ENCODE data around the gene HSD17B2. TPM values are rescaled to one million over a fixed set of nuclear protein-coding genes. Genes with fewer than 3 reads are reported as not detected.

The HSD17B2 gene
- total and polyA plus RNA-seq, 2 donors from 2014 or later, result 0.79 to 1.8 TPM

DNA sequence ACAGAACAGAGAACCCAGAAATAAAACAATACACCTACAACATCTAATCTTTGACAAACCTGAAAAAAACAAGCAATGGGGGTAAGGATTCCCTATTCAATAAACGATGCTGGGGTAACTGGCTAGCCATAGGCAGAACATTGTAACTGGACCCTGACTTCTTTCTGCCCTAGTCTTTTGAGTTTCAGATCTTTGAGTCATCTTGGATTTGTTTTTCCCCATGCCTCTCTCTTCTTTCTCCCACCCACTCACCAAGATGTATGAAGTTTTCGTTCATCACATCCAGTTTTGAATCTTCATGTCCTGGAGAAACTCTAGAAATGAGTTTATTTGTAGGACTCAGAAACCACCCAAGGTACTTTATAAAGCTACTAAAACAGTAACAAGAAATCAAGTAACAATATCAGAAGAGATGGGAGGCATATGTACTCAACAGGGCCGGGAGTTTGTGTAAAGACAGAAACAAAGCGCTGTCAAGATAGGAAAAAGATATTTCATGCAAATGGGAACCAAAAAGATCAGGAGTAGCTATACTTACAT lies 39.0 kb downstream of the HSD17B2 start:
- Histone ChIP-seq H3K36me3 (ENCODE audit: control insufficient read depth in 2 of 3, insufficient read depth in 3 of 3, low read length in 3 of 3) (no peaks in the 10 kb centered on the region), H3K27me3 (ENCODE audit: control insufficient read depth, insufficient read depth, low read length) (no peaks in the 10 kb centered on the region), H3K9me3 (ENCODE audit: control insufficient read depth in 2 of 3, insufficient read depth in 1 of 3, low read length in 3 of 3) (peaks cover 0 to 4% (median 2%) of the 10 kb centered on the region in 3 donors), H3K4me1 (ENCODE audit: control insufficient read depth in 2 of 3, insufficient read depth in 2 of 3, low read depth in 1 of 3, low read length in 3 of 3) (no peaks in the 10 kb centered on the region), H3K27ac (ENCODE audit: low read depth in 2 of 2, low read length in 2 of 2) (no peak overlapping the region), H3K9ac (ENCODE audit: low read length in 3 of 3) (no peak overlapping the region), H3K4me3 (ENCODE audit: low read length in 3 of 3) (no peak overlapping the region)
- no peak for FAIRE-seq
- TF ChIP-seq, protein P1, sequence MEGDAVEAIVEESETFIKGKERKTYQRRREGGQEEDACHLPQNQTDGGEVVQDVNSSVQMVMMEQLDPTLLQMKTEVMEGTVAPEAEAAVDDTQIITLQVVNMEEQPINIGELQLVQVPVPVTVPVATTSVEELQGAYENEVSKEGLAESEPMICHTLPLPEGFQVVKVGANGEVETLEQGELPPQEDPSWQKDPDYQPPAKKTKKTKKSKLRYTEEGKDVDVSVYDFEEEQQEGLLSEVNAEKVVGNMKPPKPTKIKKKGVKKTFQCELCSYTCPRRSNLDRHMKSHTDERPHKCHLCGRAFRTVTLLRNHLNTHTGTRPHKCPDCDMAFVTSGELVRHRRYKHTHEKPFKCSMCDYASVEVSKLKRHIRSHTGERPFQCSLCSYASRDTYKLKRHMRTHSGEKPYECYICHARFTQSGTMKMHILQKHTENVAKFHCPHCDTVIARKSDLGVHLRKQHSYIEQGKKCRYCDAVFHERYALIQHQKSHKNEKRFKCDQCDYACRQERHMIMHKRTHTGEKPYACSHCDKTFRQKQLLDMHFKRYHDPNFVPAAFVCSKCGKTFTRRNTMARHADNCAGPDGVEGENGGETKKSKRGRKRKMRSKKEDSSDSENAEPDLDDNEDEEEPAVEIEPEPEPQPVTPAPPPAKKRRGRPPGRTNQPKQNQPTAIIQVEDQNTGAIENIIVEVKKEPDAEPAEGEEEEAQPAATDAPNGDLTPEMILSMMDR (IDR thresholded peaks at IDR 0.05; ENCODE audit: borderline replicate concordance, extremely low read depth, insufficient read depth), result no peak
- intact Hi-C loops (cut with DNase I), result no loop called here
- no peak for DNase-seq

DNA sequence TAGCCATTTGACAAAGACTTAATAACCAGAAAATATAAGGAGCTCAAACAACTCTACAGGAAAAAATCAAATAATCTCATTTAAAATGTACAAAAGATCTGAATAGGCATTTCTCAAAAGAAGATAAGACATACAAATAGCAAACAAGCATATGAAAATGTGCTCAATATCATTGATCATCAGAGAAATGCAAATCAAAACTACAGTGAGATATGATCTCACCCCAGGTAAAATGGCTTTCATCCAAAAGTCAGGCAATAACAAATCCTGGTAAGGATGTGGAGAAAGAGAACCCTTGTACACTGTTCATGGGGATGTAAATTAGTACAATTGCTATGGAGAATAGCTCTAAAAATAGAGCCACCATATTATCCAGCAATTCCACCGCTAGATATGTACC lies 43.1 kb downstream of the HSD17B2 start:
- Histone ChIP-seq H3K27ac (ENCODE audit: low read depth in 2 of 2, low read length in 2 of 2) (no peak overlapping the region), H3K9ac (ENCODE audit: low read length in 3 of 3) (no peak overlapping the region), H3K9me3 (ENCODE audit: control insufficient read depth in 2 of 3, insufficient read depth in 1 of 3, low read length in 3 of 3) (peaks cover 0 to 4% (median 2%) of the 10 kb centered on the region in 3 donors), H3K36me3 (ENCODE audit: control insufficient read depth in 2 of 3, insufficient read depth in 3 of 3, low read length in 3 of 3) (no peaks in the 10 kb centered on the region), H3K4me3 (ENCODE audit: low read length in 3 of 3) (no peak overlapping the region), H3K4me1 (ENCODE audit: control insufficient read depth in 2 of 3, insufficient read depth in 2 of 3, low read depth in 1 of 3, low read length in 3 of 3) (no peaks in the 10 kb centered on the region), H3K27me3 (ENCODE audit: control insufficient read depth, insufficient read depth, low read length) (no peaks in the 10 kb centered on the region)
- intact Hi-C loops (cut with DNase I), result no loop called here
- FAIRE-seq (no peak), DNase-seq (no peak)
- TF ChIP-seq, protein P1 (IDR thresholded peaks at IDR 0.05; ENCODE audit: borderline replicate concordance, extremely low read depth, insufficient read depth), result no peak

DNA sequence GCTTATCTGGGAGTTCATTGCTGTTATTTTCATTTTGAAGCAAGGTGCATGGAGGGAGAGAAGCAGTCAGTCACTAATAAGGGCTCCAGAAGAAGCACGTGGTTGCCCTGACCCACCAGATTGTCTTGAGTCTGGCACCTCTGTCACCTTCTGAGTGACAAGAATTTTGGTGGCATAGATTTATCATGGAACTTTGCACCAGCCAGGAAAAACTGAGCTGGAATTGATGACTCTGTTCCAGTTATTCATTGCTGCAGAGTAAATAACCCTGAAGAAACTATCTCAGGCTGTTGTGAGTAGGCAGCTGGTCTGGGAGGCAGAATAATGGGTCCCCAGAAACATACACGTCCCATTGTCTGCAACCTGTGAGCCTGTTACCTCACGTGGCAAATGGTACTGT lies 44.8 kb downstream of the HSD17B2 start:
- DNase-seq (no peak), FAIRE-seq (no peak)
- Histone ChIP-seq H3K27me3 (ENCODE audit: control insufficient read depth, insufficient read depth, low read length) (no peaks in the 10 kb centered on the region), H3K9ac (ENCODE audit: low read length in 3 of 3) (no peak overlapping the region), H3K27ac (ENCODE audit: low read depth in 2 of 2, low read length in 2 of 2) (no peak overlapping the region), H3K36me3 (ENCODE audit: control insufficient read depth in 2 of 3, insufficient read depth in 3 of 3, low read length in 3 of 3) (no peaks in the 10 kb centered on the region), H3K9me3 (ENCODE audit: control insufficient read depth in 2 of 3, insufficient read depth in 1 of 3, low read length in 3 of 3) (peaks cover 0 to 4% (median 2%) of the 10 kb centered on the region in 3 donors), H3K4me3 (ENCODE audit: low read length in 3 of 3) (no peak overlapping the region), H3K4me1 (ENCODE audit: control insufficient read depth in 2 of 3, insufficient read depth in 2 of 3, low read depth in 1 of 3, low read length in 3 of 3) (peaks cover 0 to 6% (median 2%) of the 10 kb centered on the region in 3 donors)
- TF ChIP-seq, protein P1 (IDR thresholded peaks at IDR 0.05; ENCODE audit: borderline replicate concordance, extremely low read depth, insufficient read depth), result no peak
- intact Hi-C loops (cut with DNase I), result no loop called here

DNA sequence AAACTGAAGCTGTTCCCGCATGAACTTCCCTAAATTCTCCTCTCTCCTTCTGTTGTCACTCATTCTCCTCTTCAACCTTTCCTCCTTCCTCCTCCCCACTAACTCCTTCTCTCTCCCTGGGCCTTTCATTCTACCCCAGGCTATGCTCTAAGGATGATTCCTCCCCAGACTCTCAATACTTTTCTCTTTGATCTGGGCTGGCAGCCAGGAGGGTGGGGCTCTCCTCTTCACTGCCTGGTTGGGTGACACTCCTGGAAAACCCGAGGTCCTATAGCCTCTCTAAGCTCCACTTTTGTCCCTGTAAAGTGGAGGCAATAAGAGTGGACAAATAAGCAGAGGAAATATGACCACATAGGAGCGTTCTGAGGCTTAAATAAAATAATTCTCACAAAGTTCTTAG lies 46.2 kb downstream of the HSD17B2 start:
- intact Hi-C loops (cut with DNase I), result no loop called here
- Histone ChIP-seq H3K36me3 (ENCODE audit: control insufficient read depth in 2 of 3, insufficient read depth in 3 of 3, low read length in 3 of 3) (no peaks in the 10 kb centered on the region), H3K9me3 (ENCODE audit: control insufficient read depth in 2 of 3, insufficient read depth in 1 of 3, low read length in 3 of 3) (peaks cover 0 to 4% (median 2%) of the 10 kb centered on the region in 3 donors), H3K4me3 (ENCODE audit: low read length in 3 of 3) (no peak overlapping the region), H3K4me1 (ENCODE audit: control insufficient read depth in 2 of 3, insufficient read depth in 2 of 3, low read depth in 1 of 3, low read length in 3 of 3) (peaks cover 0 to 6% (median 2%) of the 10 kb centered on the region in 3 donors), H3K27ac (ENCODE audit: low read depth in 2 of 2, low read length in 2 of 2) (no peak overlapping the region), H3K27me3 (ENCODE audit: control insufficient read depth, insufficient read depth, low read length) (no peaks in the 10 kb centered on the region), H3K9ac (ENCODE audit: low read length in 3 of 3) (no peak overlapping the region)
- FAIRE-seq, result no peak
- TF ChIP-seq, protein P1 (IDR thresholded peaks at IDR 0.05; ENCODE audit: borderline replicate concordance, extremely low read depth, insufficient read depth), result no peak
- DNase-seq, result no peak

Measured in kidney (tissue), 14 donors.